H1 (cell line): Measurements from ENCODE around the gene CD164.
"Not testable (repeated sequence)": the region's sequence is repeated elsewhere in the genome, so short reads cannot be mapped to it uniquely, and the experiment has no call there.

Source experiments
- CTCF ChIP-seq, 3 experiments: IDR thresholded peaks; 1 replicate in 2 of 3; 2 replicates in 1 of 3; pipeline versions ENCODE4 v1.5.1 to v1.6.1; 2011; ENCODE audit warnings: low read length in 3 of 3, mild to moderate bottlenecking in 3 of 3, inconsistent platforms in 2 of 3, low read depth in 1 of 3, moderate library complexity in 1 of 3; ENCODE audit not compliant: insufficient read depth in 1 of 3; ENCODE audit errors: control extremely low read depth in 1 of 3
- EZH2 ChIP-seq: fragments of 200-600 bp; sonication (generic); IDR thresholded peaks from 2 replicates; pipeline ENCODE4 v1.7.1; 2012; ENCODE audit warnings: low read depth, mild to moderate bottlenecking, moderate library complexity, low read length, inconsistent platforms; ENCODE audit not compliant: severe bottlenecking
- JUN ChIP-seq: IDR thresholded peaks from 2 replicates; pipeline ENCODE4 v1.6.1; 2011; ENCODE audit warnings: low read depth, mild to moderate bottlenecking, improper control_type of control experiment, low read length

- not testable (repeated sequence) for TF ChIP-seq CTCF (IDR thresholded peaks at IDR 0.05; ENCODE audit: control extremely low read depth in 1 of 3, insufficient read depth in 1 of 3, low read depth in 1 of 3, low read length in 3 of 3); EZH2; JUN
Observed at GRCh38 chr6:109333870-109334269, 48.4 kb downstream of the CD164 start.
